DMS153 treated with DMSO at 0.1 percent for 48 hours (cell line): ENCODE results near the gene GNAQ.
A peak's percentile ranks its signal among the peaks of the same experiment; 100 is the strongest.

Experiments
- DNase-seq: peaks from one replicate; lab custom pipeline; 2025; ENCODE audit not compliant: unreplicated experiment; lab: John Stamatoyannopoulos, UW

GNAQ gene

DNA sequence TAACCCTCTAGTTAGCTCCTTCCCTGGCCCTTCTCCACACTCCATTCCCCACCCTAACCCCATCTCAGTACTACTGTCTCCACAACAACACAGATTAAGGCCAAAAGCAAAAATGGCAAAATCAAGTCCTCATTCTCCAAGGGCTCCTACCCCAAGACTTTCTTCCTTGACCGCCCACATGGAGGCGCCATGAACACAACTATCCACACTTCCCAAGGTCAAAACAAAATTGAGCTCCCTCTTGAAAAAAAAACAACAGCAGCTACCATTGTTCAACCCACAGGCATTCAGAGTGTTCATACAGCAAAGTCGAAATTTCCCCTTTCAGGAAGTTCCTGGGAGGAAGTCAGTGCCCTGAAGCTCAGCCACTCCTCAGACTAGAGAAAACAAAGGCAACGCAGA, 54.4 kb downstream of the GNAQ start:
- peak; percentile 52 for DNase-seq

GRCh38 chr9:77975806-77976205, 55.8 kb downstream of the GNAQ start:
- DNase-seq: no peak

- no peak for DNase-seq
Observed at GRCh38 chr9:77975036-77975435, 56.6 kb downstream of the GNAQ start.

DNA sequence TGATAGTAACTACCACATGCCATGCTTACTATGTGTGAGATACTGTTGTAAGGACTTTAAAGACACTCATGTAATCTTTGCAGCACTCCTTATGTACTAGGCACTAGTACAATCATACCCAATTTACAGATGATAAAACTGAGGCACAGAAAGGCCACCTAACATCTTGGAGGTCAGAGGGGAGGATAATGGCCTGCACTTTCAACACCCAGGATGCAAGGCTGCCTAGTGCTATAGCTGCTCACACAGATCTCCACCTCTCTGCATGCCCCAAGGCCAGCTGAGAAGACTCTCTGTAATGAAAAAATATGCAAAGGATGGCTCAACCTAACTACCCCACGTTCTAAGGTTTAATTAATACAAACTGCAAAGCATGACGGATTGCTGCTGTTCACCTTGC, 57.2 kb downstream of the GNAQ start:
- no peak for DNase-seq

GRCh38 chr9:77969083-77969482, 62.5 kb downstream of the GNAQ start:
- no peak for DNase-seq

- no peak for DNase-seq
Observed at GRCh38 chr9:77968506-77968905, 63.1 kb downstream of the GNAQ start.

GRCh38 chr9:77966718-77967117, 64.9 kb downstream of the GNAQ start:
- no peak for DNase-seq

DNA sequence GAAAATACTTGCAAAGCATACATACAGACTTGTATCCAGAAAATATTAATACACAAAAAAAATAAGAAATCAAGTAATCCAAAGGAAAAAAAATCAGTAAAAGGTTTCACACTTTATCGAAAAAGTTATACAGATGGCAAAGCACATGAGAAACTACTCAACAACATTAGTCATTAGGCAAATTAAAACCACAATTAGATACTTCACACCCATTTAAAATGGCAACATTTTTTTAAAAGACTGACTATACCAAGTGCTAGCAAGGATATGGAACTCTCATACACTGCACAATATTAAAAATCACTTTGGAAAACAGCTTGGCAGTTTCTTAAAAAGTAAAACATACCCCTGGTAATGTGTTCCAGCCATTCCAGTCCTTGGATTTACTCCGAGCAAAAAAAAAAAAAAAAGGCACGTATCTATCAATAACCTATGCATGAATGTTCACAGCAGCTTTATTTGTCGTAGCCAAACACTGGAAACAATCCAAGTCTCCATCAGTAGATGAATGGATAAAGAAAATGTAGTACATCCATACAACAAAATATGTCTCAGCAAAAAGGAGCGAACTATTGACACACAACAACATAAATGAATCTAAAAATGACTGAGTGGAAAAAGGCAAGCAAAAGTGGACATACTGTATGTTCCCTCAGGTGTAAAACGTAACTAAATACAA, 66.0 kb downstream of the GNAQ start:
- peak; percentile 60 for DNase-seq

DNA sequence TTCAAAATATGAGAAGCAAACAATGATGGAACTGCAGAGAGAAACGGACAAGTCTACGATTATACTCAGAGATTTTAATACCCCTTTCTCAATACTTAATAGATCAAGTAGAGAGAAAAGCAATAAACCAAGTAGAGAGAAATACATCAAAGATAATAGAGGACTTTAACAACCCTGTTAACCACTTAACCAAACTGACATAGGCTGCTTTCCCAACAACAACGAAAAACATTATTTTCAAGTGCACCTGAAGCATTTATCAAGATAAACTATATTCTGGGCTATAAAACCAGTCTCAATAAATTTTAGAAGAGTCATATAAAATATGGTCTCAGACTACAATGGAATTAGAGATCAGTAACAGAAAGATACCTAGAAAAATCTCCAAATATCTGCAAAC, 67.4 kb downstream of the GNAQ start:
- no peak for DNase-seq

DNA sequence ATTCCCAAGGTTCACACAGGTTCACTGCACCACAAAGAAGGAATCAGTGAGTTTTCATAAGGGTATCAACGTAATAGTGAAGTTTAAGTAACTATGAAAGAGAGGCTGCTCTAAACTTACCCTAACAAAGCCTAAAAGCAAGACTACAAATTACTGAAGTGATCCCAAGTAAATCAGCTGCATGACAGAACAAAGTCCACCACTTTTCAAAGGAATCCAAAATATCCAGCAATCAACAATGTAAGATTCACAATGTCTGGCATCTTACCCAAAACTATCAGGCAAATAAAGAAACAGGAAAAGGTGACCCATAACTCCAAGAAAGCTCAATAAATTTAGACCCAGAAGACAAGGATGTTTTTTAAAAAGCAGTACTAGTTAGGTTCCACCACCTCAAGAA, 70.1 kb downstream of the GNAQ start:
- no peak for DNase-seq

- DNase-seq: no peak
Observed at GRCh38 chr9:77960356-77961153, 71.1 kb downstream of the GNAQ start.

DNA sequence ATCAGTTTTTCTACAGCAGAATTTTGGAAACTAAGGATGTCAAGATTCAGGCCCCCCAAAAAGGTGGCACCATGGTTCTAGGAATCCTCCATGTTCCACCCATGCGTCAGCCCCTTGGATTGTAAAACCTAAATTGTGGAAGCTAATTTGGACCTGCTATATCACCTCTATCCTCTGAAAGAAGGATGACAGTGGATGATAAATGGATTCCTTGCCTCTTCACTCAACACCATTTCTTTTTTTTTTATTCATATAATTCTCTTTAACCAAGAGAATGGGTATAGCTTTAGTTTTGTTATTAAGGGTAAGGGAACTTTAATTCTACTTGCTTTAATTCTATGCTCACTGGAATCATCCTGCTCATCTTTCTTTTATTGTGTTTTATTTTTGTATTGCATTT, 71.8 kb downstream of the GNAQ start:
- no peak for DNase-seq

GRCh38 chr9:77957652-77958051, 74.0 kb downstream of the GNAQ start:
- no peak for DNase-seq

GRCh38 chr9:77956555-77956954, 75.1 kb downstream of the GNAQ start:
- no peak for DNase-seq

- DNase-seq: no peak
Observed at GRCh38 chr9:77954666-77955015, 77.0 kb downstream of the GNAQ start.

- no peak for DNase-seq
Observed at GRCh38 chr9:77954013-77954665, 77.5 kb downstream of the GNAQ start.

DNA sequence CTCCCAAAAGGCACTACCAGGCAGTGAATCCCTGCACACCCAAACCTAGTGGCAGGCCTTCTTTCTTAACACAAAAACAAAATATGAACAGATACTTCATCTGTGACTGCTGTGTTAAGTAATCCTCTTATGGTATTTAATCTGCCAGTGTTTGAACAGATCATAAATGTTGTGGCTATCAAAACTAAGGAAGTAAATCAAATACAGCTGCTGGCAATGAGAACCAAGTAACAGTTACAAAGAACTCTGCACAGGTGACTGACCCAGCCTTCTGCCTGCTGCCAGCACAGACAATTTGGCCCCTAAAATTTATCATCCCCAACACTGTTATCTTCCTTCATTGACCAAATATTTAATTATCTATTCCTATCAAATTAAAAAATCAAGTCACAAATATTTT, 78.0 kb downstream of the GNAQ start:
- peak; percentile 67 for DNase-seq

DNA sequence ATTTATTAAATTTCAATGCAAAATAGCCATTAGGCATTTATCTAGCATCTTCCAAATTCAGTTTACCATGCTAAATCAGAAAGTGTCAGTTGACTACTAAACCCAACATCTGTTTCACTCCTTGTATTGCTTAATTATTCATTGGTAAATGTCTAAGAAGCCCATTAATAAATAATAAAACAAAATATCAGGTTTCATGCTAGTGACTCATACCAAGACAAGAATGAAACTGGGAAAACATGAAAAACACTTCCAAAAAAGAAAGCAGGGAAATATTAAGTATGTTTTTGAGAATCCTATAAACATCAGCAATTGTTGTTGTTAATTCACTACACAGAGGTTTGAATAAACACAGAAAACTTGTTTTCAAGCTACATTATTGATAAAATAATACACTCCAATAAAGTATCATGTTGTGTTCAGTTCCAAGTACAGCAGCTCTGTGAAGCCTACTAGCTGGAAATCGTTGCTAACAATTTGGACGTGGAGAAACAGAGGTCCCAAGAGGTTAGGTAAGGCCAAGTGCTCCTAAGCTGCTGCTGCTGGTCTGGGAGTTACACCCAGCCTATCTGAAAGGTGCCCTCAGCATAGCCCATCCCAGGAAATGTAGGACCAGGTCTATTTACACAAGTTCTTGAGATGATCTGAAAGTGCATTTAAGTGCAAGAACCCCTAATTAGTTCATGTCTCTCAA, 78.8 kb downstream of the GNAQ start:
- DNase-seq: peak; percentile 25

- DNase-seq: no peak
Observed at GRCh38 chr9:77951369-77951768, 80.2 kb downstream of the GNAQ start.

GRCh38 chr9:77949751-77950436, 81.7 kb downstream of the GNAQ start:
- DNase-seq: no peak

- DNase-seq: no peak
Observed at GRCh38 chr9:77947651-77948050, 84.0 kb downstream of the GNAQ start.
